Measurements from ENCODE around the gene PDPK1. TPM values are rescaled to one million over a fixed set of nuclear protein-coding genes. Genes with fewer than 3 reads are reported as not detected.
"Not testable (repeated sequence)": the region's sequence is repeated elsewhere in the genome, so short reads cannot be mapped to it uniquely, and the experiment has no call there.

PDPK1 gene
- polyA plus RNA-seq, 1 donor (not counting 4 experiments of a cell fraction or from before 2014, with no cell fraction given): 23.4 TPM

- DNase-seq (ENCODE audit: low read depth, low spot score); H2AFZ ChIP-seq (ENCODE audit: control insufficient read depth, low read length); H3K27me3 ChIP-seq (ENCODE audit: control insufficient read depth, extremely low read depth, insufficient read depth, low read length); H3K9me1 ChIP-seq (ENCODE audit: control insufficient read depth, extremely low read depth, insufficient read depth, low read length); H4K20me1 ChIP-seq (ENCODE audit: control insufficient read depth, extremely low read depth, insufficient read depth, low read length); H3K9ac ChIP-seq (ENCODE audit: control insufficient read depth, extremely low read depth, insufficient read depth, low read length); H3K4me3 ChIP-seq (ENCODE audit: control insufficient read depth in 2 of 3, extremely low read depth in 1 of 3, insufficient read depth in 2 of 3, low read depth in 1 of 3, low read length in 3 of 3); H3K4me1 ChIP-seq (ENCODE audit: control insufficient read depth, extremely low read depth, insufficient read depth, low read length); H3K9me3 ChIP-seq (ENCODE audit: control insufficient read depth, low read depth, low read length); FAIRE-seq; dilution Hi-C loops (cut with MboI; ENCODE audit: extremely low pct_ligation_motif_present, low sequenced_read_pairs); H3K27ac ChIP-seq (ENCODE audit: control insufficient read depth, insufficient read depth, low read length); H3K4me2 ChIP-seq (ENCODE audit: control insufficient read depth, extremely low read depth, insufficient read depth, low read depth, low read length): not testable (repeated sequence)
- Histone ChIP-seq H3K79me2 (ENCODE audit: control insufficient read depth, insufficient read depth, low read length) (peaks cover 15% of the 10 kb centered on the region), H3K36me3 (ENCODE audit: control insufficient read depth in 2 of 2, extremely low read depth in 1 of 2, insufficient read depth in 2 of 2, low read length in 2 of 2) (peaks cover 6 to 22% of the 10 kb centered on the region in 2 experiments)
These were observed 63.6 kb downstream of the PDPK1 start for GRCh38 chr16:2601301-2602025.

- H3K4me2 ChIP-seq (ENCODE audit: control insufficient read depth, extremely low read depth, insufficient read depth, low read depth, low read length); H2AFZ ChIP-seq (ENCODE audit: control insufficient read depth, low read length); H3K4me1 ChIP-seq (ENCODE audit: control insufficient read depth, extremely low read depth, insufficient read depth, low read length); H4K20me1 ChIP-seq (ENCODE audit: control insufficient read depth, extremely low read depth, insufficient read depth, low read length); H3K9ac ChIP-seq (ENCODE audit: control insufficient read depth, extremely low read depth, insufficient read depth, low read length); H3K9me3 ChIP-seq (ENCODE audit: control insufficient read depth, low read depth, low read length); FAIRE-seq; H3K4me3 ChIP-seq (ENCODE audit: control insufficient read depth in 2 of 3, extremely low read depth in 1 of 3, insufficient read depth in 2 of 3, low read depth in 1 of 3, low read length in 3 of 3); DNase-seq (ENCODE audit: low read depth, low spot score); dilution Hi-C loops (cut with MboI; ENCODE audit: extremely low pct_ligation_motif_present, low sequenced_read_pairs); H3K27ac ChIP-seq (ENCODE audit: control insufficient read depth, insufficient read depth, low read length); H3K27me3 ChIP-seq (ENCODE audit: control insufficient read depth, extremely low read depth, insufficient read depth, low read length); H3K9me1 ChIP-seq (ENCODE audit: control insufficient read depth, extremely low read depth, insufficient read depth, low read length): not testable (repeated sequence)
- Histone ChIP-seq H3K79me2 (ENCODE audit: control insufficient read depth, insufficient read depth, low read length) (peaks cover 15% of the 10 kb centered on the region), H3K36me3 (ENCODE audit: control insufficient read depth in 2 of 2, extremely low read depth in 1 of 2, insufficient read depth in 2 of 2, low read length in 2 of 2) (peaks cover 5 to 15% of the 10 kb centered on the region in 2 experiments)
These were observed 64.4 kb downstream of the PDPK1 start for GRCh38 chr16:2602175-2602574.

- Histone ChIP-seq H4K20me1 (ENCODE audit: control insufficient read depth, extremely low read depth, insufficient read depth, low read length) (no peaks in the 10 kb centered on the region), H3K4me3 (ENCODE audit: control insufficient read depth in 2 of 3, extremely low read depth in 1 of 3, insufficient read depth in 2 of 3, low read depth in 1 of 3, low read length in 3 of 3) (peak overlapping the region; percentile 83 to 99 (median 84)), H3K4me1 (ENCODE audit: control insufficient read depth, extremely low read depth, insufficient read depth, low read length) (peaks cover 10% of the 10 kb centered on the region), H2AFZ (ENCODE audit: control insufficient read depth, low read length) (peak overlapping the region; percentile 73), H3K4me2 (ENCODE audit: control insufficient read depth, extremely low read depth, insufficient read depth, low read depth, low read length) (peak overlapping the region; percentile 72), H3K9me1 (ENCODE audit: control insufficient read depth, extremely low read depth, insufficient read depth, low read length) (no peaks in the 10 kb centered on the region), H3K27me3 (ENCODE audit: control insufficient read depth, extremely low read depth, insufficient read depth, low read length) (no peaks in the 10 kb centered on the region), H3K27ac (ENCODE audit: control insufficient read depth, insufficient read depth, low read length) (peak overlapping the region; percentile 86), H3K36me3 (ENCODE audit: control insufficient read depth in 2 of 2, extremely low read depth in 1 of 2, insufficient read depth in 2 of 2, low read length in 2 of 2) (peaks cover 0 to 7% of the 10 kb centered on the region in 2 experiments), H3K9me3 (ENCODE audit: control insufficient read depth, low read depth, low read length) (no peaks in the 10 kb centered on the region), H3K79me2 (ENCODE audit: control insufficient read depth, insufficient read depth, low read length) (peaks cover 23% of the 10 kb centered on the region), H3K9ac (ENCODE audit: control insufficient read depth, extremely low read depth, insufficient read depth, low read length) (peak overlapping the region; percentile 93)
- DNase-seq (ENCODE audit: low read depth, low spot score): peak; percentile 69
- dilution Hi-C loops (cut with MboI; ENCODE audit: extremely low pct_ligation_motif_present, low sequenced_read_pairs): no loop called here
- TF ChIP-seq CTCF (optimal IDR thresholded peaks at IDR 0.05 in 1 of 3, IDR thresholded peaks at IDR 0.05 in 1 of 3, conservative IDR thresholded peaks at IDR 0.05 in 1 of 3; ENCODE audit: extremely low read depth in 1 of 3, insufficient read depth in 2 of 3, low read length in 3 of 3) (peak in 2 of 3 experiments; percentile 8 to 19), EZH2 (IDR thresholded peaks at IDR 0.05; ENCODE audit: low read length) (no peak)
- no peak for FAIRE-seq
These were observed 65.6 kb downstream of the PDPK1 start for GRCh38 chr16:2603165-2604015.

GRCh38 chr16:2604016-2604369 is 66.2 kb downstream of the PDPK1 start:
- H3K79me2 ChIP-seq (ENCODE audit: control insufficient read depth, insufficient read depth, low read length): peaks cover 23% of the 10 kb centered on the region
- H3K9me1 ChIP-seq (ENCODE audit: control insufficient read depth, extremely low read depth, insufficient read depth, low read length); dilution Hi-C loops (cut with MboI; ENCODE audit: extremely low pct_ligation_motif_present, low sequenced_read_pairs); H3K9me3 ChIP-seq (ENCODE audit: control insufficient read depth, low read depth, low read length); DNase-seq (ENCODE audit: low read depth, low spot score); H3K27me3 ChIP-seq (ENCODE audit: control insufficient read depth, extremely low read depth, insufficient read depth, low read length); FAIRE-seq; H3K36me3 ChIP-seq (ENCODE audit: control insufficient read depth in 2 of 2, extremely low read depth in 1 of 2, insufficient read depth in 2 of 2, low read length in 2 of 2); H4K20me1 ChIP-seq (ENCODE audit: control insufficient read depth, extremely low read depth, insufficient read depth, low read length): not testable (repeated sequence)
- peak overlapping the region; percentile 66 for H2AFZ ChIP-seq (ENCODE audit: control insufficient read depth, low read length)
- H3K9ac ChIP-seq (ENCODE audit: control insufficient read depth, extremely low read depth, insufficient read depth, low read length): peak overlapping the region; percentile 93
- H3K4me3 ChIP-seq (ENCODE audit: control insufficient read depth in 2 of 3, extremely low read depth in 1 of 3, insufficient read depth in 2 of 3, low read depth in 1 of 3, low read length in 3 of 3): peak overlapping the region; percentile 83 to 99 (median 84)
- H3K4me1 ChIP-seq (ENCODE audit: control insufficient read depth, extremely low read depth, insufficient read depth, low read length): peaks cover 10% of the 10 kb centered on the region
- peak overlapping the region; percentile 86 for H3K27ac ChIP-seq (ENCODE audit: control insufficient read depth, insufficient read depth, low read length)
- peak overlapping the region; percentile 72 for H3K4me2 ChIP-seq (ENCODE audit: control insufficient read depth, extremely low read depth, insufficient read depth, low read depth, low read length)
